AG04450 (cell line): Measurements from ENCODE around the gene RSBN1. TPM values are rescaled to one million over a fixed set of nuclear protein-coding genes. Genes with fewer than 3 reads are reported as not detected.

Experiments
- CTCF ChIA-PET: fragments of 300-600, 350-600 bp; formaldehyde crosslinking; extraction: SDS; loops from one replicate; lab custom pipeline; 2022; ENCODE audit warnings: antibody characterized with exemption, inconsistent platforms; lab: Charles Lee
- POLR2A ChIA-PET: fragments of 350-600 bp; formaldehyde crosslinking; extraction: SDS; loops from one replicate; lab custom pipeline; 2021; ENCODE audit warnings: antibody characterized with exemption, inconsistent platforms; lab: Yijun Ruan, JAX
- DNase-seq: peaks from one replicate; pipeline ENCODE4 v3.0.0-alpha.2; 2011; ENCODE audit warnings: low read depth, low spot score
- H3K27ac ChIP-seq: one replicate; pipeline ENCODE4 v1.5.1; 2012; ENCODE audit warnings: low read depth, low read length, control low read depth
- H3K27me3 ChIP-seq: one replicate; pipeline ENCODE4 v1.6.0; 2012; ENCODE audit warnings: low read length; ENCODE audit not compliant: control insufficient read depth, insufficient read depth
- H3K4me3 ChIP-seq: 2 replicates; pipeline ENCODE4 v1.5.1; 2011; ENCODE audit warnings: mild to moderate bottlenecking, low read depth, low read length, control low read depth
- H3K9me3 ChIP-seq: 2 replicates; pipeline ENCODE4 v1.5.1; 2012; ENCODE audit warnings: low read length; ENCODE audit not compliant: control insufficient read depth, insufficient read depth
- polyA plus RNA-seq: library from polyadenylated mRNA; depleted of rRNA; stranded (reverse); fragments of >200 nt; gene quantifications from 2 replicates; pipeline ENCODE4 v1.2.3, GENCODE V29; 2011
- TF ChIP-seq, protein P1 (sequence below): IDR thresholded peaks from 2 replicates; pipeline ENCODE4 v1.5.1; 2011; ENCODE audit warnings: low read depth, low read length, control low read depth, inconsistent platforms

The RSBN1 gene
- polyA plus RNA-seq, 1 experiment: 12.2 TPM

- DNase-seq: no peak
- ChIA-PET POLR2A (no interaction called here), CTCF (interaction anchor here (1.3 kb wide), 1 partner anchor 9 kb away, joined by 3 read pairs; no protein-coding TSS in a partner anchor)
- Histone ChIP-seq H3K4me3 (no peak overlapping the region), H3K9me3 (no peaks in the 10 kb centered on the region), H3K27me3 (no peaks in the 10 kb centered on the region), H3K27ac (no peak overlapping the region)
- TF ChIP-seq, protein P1, sequence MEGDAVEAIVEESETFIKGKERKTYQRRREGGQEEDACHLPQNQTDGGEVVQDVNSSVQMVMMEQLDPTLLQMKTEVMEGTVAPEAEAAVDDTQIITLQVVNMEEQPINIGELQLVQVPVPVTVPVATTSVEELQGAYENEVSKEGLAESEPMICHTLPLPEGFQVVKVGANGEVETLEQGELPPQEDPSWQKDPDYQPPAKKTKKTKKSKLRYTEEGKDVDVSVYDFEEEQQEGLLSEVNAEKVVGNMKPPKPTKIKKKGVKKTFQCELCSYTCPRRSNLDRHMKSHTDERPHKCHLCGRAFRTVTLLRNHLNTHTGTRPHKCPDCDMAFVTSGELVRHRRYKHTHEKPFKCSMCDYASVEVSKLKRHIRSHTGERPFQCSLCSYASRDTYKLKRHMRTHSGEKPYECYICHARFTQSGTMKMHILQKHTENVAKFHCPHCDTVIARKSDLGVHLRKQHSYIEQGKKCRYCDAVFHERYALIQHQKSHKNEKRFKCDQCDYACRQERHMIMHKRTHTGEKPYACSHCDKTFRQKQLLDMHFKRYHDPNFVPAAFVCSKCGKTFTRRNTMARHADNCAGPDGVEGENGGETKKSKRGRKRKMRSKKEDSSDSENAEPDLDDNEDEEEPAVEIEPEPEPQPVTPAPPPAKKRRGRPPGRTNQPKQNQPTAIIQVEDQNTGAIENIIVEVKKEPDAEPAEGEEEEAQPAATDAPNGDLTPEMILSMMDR: no peak
Measured at GRCh38 chr1:113793878-113794834, 18.1 kb downstream of the RSBN1 start.

- no peak for DNase-seq
- H3K9me3 ChIP-seq: no peaks in the 10 kb centered on the region
- no peak overlapping the region for H3K4me3 ChIP-seq
- TF ChIP-seq, protein P1: no peak
- no peak overlapping the region for H3K27ac ChIP-seq
- no peaks in the 10 kb centered on the region for H3K27me3 ChIP-seq
- CTCF ChIA-PET: interaction anchor here (1.0 to 1.3 kb wide), 2 partner anchors 8 to 186 kb away, joined by 3 read pairs; no protein-coding TSS in a partner anchor
- POLR2A ChIA-PET: no interaction called here
Measured at GRCh38 chr1:113792986-113793385, 19.3 kb downstream of the RSBN1 start.

GRCh38 chr1:113792471-113792870, 19.8 kb downstream of the RSBN1 start:
- CTCF ChIA-PET: interaction anchor here (1.0 to 1.3 kb wide), 2 partner anchors 8 to 186 kb away, joined by 3 read pairs; no protein-coding TSS in a partner anchor
- POLR2A ChIA-PET: no interaction called here
- Histone ChIP-seq H3K27me3 (no peaks in the 10 kb centered on the region), H3K4me3 (no peak overlapping the region), H3K9me3 (no peaks in the 10 kb centered on the region), H3K27ac (no peak overlapping the region)
- TF ChIP-seq, protein P1: no peak
- DNase-seq: no peak

- ChIA-PET CTCF (no interaction called here), POLR2A (no interaction called here)
- H3K9me3 ChIP-seq: no peaks in the 10 kb centered on the region
- TF ChIP-seq, protein P1: no peak
- H3K27ac ChIP-seq: no peak overlapping the region
- no peak overlapping the region for H3K4me3 ChIP-seq
- no peak for DNase-seq
- no peaks in the 10 kb centered on the region for H3K27me3 ChIP-seq
Measured at GRCh38 chr1:113788802-113789201, 23.5 kb downstream of the RSBN1 start.

- POLR2A ChIA-PET: no interaction called here
- CTCF ChIA-PET: no interaction called here
- TF ChIP-seq, protein P1: no peak
- Histone ChIP-seq H3K4me3 (no peak overlapping the region), H3K27ac (no peak overlapping the region), H3K27me3 (no peaks in the 10 kb centered on the region), H3K9me3 (no peaks in the 10 kb centered on the region)
- no peak for DNase-seq
Measured at GRCh38 chr1:113787663-113788062, 24.6 kb downstream of the RSBN1 start.
